Measurements from ENCODE around the gene LAGE3. TPM values are rescaled to one million over a fixed set of nuclear protein-coding genes. Genes with fewer than 3 reads are reported as not detected.

Gene LAGE3
- total RNA-seq, 2 experiments from 2014 or later, result 42.3 to 42.8 TPM

- peak; percentile 41 for DNase-seq
- Mint-ChIP-seq H3K27me3 (ENCODE audit: low read depth) (no peaks in the 10 kb centered on the region), H3K9me3 (no peaks in the 10 kb centered on the region), H3K36me3 (ENCODE audit: low read depth) (no peaks in the 10 kb centered on the region), H3K4me1 (ENCODE audit: low read depth) (peaks cover 12% of the 10 kb centered on the region), H3K4me3 (peak within 1 kb of the TSS; percentile 91), H3K27ac (peak within 1 kb of the TSS; percentile 63)
- CTCF ChIA-PET, result no interaction called here
- intact Hi-C loops (cut with micrococcal nuclease), result loop anchor here (2.0 kb wide), 1 partner anchor 20 kb away; the partner anchor contains the start of gene LAGE3
Measured at GRCh38 chrX:154458116-154458953, 20.7 kb downstream of the LAGE3 start, which contains the start of gene PLXNA3. Gene PLXNA3 (plus strand): TSS chrX:154458281. CDS start chrX:154460184, 1,903 bp downstream.

- Mint-ChIP-seq H3K4me1 (ENCODE audit: low read depth) (peaks cover 12% of the 10 kb centered on the region), H3K36me3 (ENCODE audit: low read depth) (peaks cover 2% of the 10 kb centered on the region), H3K27ac (peak overlapping the region; percentile 63), H3K4me3 (peak overlapping the region; percentile 91), H3K27me3 (ENCODE audit: low read depth) (no peaks in the 10 kb centered on the region), H3K9me3 (no peaks in the 10 kb centered on the region)
- CTCF ChIA-PET, result no interaction called here
- intact Hi-C loops (cut with micrococcal nuclease), result loop anchor here (2.0 kb wide), 1 partner anchor 21 kb away; the partner anchor contains the start of gene LAGE3
- DNase-seq, result peak; percentile 40
Measured at GRCh38 chrX:154457491-154458115, 21.5 kb downstream of the LAGE3 start.

GRCh38 chrX:154452823-154453222 lies 26.3 kb downstream of the LAGE3 start:
- no peak for DNase-seq
- Mint-ChIP-seq H3K27me3 (ENCODE audit: low read depth) (no peaks in the 10 kb centered on the region), H3K4me3 (no peak overlapping the region), H3K36me3 (ENCODE audit: low read depth) (peaks cover 3% of the 10 kb centered on the region), H3K4me1 (ENCODE audit: low read depth) (peaks cover 4% of the 10 kb centered on the region), H3K27ac (no peak overlapping the region), H3K9me3 (no peaks in the 10 kb centered on the region)
- CTCF ChIA-PET, result interaction anchor here (1.0 kb wide), 1 partner anchor 79 kb away, joined by 3 read pairs; no protein-coding TSS in a partner anchor
- intact Hi-C loops (cut with micrococcal nuclease), result no loop called here

GRCh38 chrX:154450312-154450711 lies 28.8 kb downstream of the LAGE3 start:
- H3K9me3 Mint-ChIP-seq, result no peaks in the 10 kb centered on the region
- H3K4me3 Mint-ChIP-seq, result no peak overlapping the region
- CTCF ChIA-PET, result interaction anchor here (0.6 kb wide), 1 partner anchor 633 kb away, joined by 3 read pairs; no protein-coding TSS in a partner anchor
- peaks cover 11% of the 10 kb centered on the region for H3K36me3 Mint-ChIP-seq (ENCODE audit: low read depth)
- no peak for DNase-seq
- peaks cover 1% of the 10 kb centered on the region for H3K4me1 Mint-ChIP-seq (ENCODE audit: low read depth)
- H3K27ac Mint-ChIP-seq, result no peak overlapping the region
- intact Hi-C loops (cut with micrococcal nuclease), result no loop called here
- no peaks in the 10 kb centered on the region for H3K27me3 Mint-ChIP-seq (ENCODE audit: low read depth)

GRCh38 chrX:154449618-154450017 lies 29.5 kb downstream of the LAGE3 start:
- Mint-ChIP-seq H3K4me1 (ENCODE audit: low read depth) (peaks cover 1% of the 10 kb centered on the region), H3K27ac (no peak overlapping the region), H3K36me3 (ENCODE audit: low read depth) (peaks cover 11% of the 10 kb centered on the region), H3K4me3 (no peak overlapping the region), H3K9me3 (no peaks in the 10 kb centered on the region), H3K27me3 (ENCODE audit: low read depth) (no peaks in the 10 kb centered on the region)
- intact Hi-C loops (cut with micrococcal nuclease), result no loop called here
- CTCF ChIA-PET, result no interaction called here
- no peak for DNase-seq

GRCh38 chrX:154448484-154448883 lies 30.6 kb downstream of the LAGE3 start:
- H3K27me3 Mint-ChIP-seq (ENCODE audit: low read depth), result no peaks in the 10 kb centered on the region
- no peak overlapping the region for H3K27ac Mint-ChIP-seq
- DNase-seq, result no peak
- H3K4me1 Mint-ChIP-seq (ENCODE audit: low read depth), result peaks cover 1% of the 10 kb centered on the region
- CTCF ChIA-PET, result no interaction called here
- H3K9me3 Mint-ChIP-seq, result no peaks in the 10 kb centered on the region
- intact Hi-C loops (cut with micrococcal nuclease), result no loop called here
- no peak overlapping the region for H3K4me3 Mint-ChIP-seq
- H3K36me3 Mint-ChIP-seq (ENCODE audit: low read depth), result peaks cover 11% of the 10 kb centered on the region

- peaks cover 1% of the 10 kb centered on the region for H3K4me1 Mint-ChIP-seq (ENCODE audit: low read depth)
- DNase-seq, result no peak
- CTCF ChIA-PET, result no interaction called here
- H3K27ac Mint-ChIP-seq, result no peak overlapping the region
- peaks cover 9% of the 10 kb centered on the region for H3K36me3 Mint-ChIP-seq (ENCODE audit: low read depth)
- no peak overlapping the region for H3K4me3 Mint-ChIP-seq
- H3K9me3 Mint-ChIP-seq, result no peaks in the 10 kb centered on the region
- intact Hi-C loops (cut with micrococcal nuclease), result no loop called here
- H3K27me3 Mint-ChIP-seq (ENCODE audit: low read depth), result no peaks in the 10 kb centered on the region
Measured at GRCh38 chrX:154446430-154446829, 32.7 kb downstream of the LAGE3 start.

GRCh38 chrX:154445776-154446175 lies 33.3 kb downstream of the LAGE3 start:
- intact Hi-C loops (cut with micrococcal nuclease), result no loop called here
- Mint-ChIP-seq H3K36me3 (ENCODE audit: low read depth) (peaks cover 9% of the 10 kb centered on the region), H3K4me3 (peak overlapping the region; percentile 29), H3K27me3 (ENCODE audit: low read depth) (no peaks in the 10 kb centered on the region), H3K4me1 (ENCODE audit: low read depth) (peaks cover 5% of the 10 kb centered on the region), H3K27ac (no peak overlapping the region), H3K9me3 (no peaks in the 10 kb centered on the region)
- DNase-seq, result no peak
- CTCF ChIA-PET, result no interaction called here

- H3K27me3 Mint-ChIP-seq (ENCODE audit: low read depth), result no peaks in the 10 kb centered on the region
- DNase-seq, result no peak
- intact Hi-C loops (cut with micrococcal nuclease), result loop anchor here (5.0 kb wide), 2 partner anchors 32 to 48 kb away; partner anchors contain the start of genes LAGE3 and RPL10
- H3K4me1 Mint-ChIP-seq (ENCODE audit: low read depth), result peaks cover 9% of the 10 kb centered on the region
- H3K36me3 Mint-ChIP-seq (ENCODE audit: low read depth), result peaks cover 8% of the 10 kb centered on the region
- CTCF ChIA-PET, result no interaction called here
- no peaks in the 10 kb centered on the region for H3K9me3 Mint-ChIP-seq
- H3K27ac Mint-ChIP-seq, result no peak overlapping the region
- peak overlapping the region; percentile 38 for H3K4me3 Mint-ChIP-seq
Measured at GRCh38 chrX:154444755-154445246, 34.3 kb downstream of the LAGE3 start.

GRCh38 chrX:154443992-154444754 lies 34.9 kb downstream of the LAGE3 start, which contains the start of gene FAM50A:
Gene FAM50A (plus strand): TSS chrX:154444141. CDS start chrX:154444236, 95 bp downstream.
- Mint-ChIP-seq H3K27me3 (ENCODE audit: low read depth) (no peaks in the 10 kb centered on the region), H3K4me3 (peak within 1 kb of the TSS; percentile 67), H3K27ac (peak within 1 kb of the TSS; percentile 30), H3K36me3 (ENCODE audit: low read depth) (peaks cover 8% of the 10 kb centered on the region), H3K4me1 (ENCODE audit: low read depth) (peaks cover 9% of the 10 kb centered on the region), H3K9me3 (no peaks in the 10 kb centered on the region)
- intact Hi-C loops (cut with micrococcal nuclease), result loop anchor here (5.0 kb wide), 2 partner anchors 33 to 47 kb away; partner anchors contain the start of genes LAGE3 and RPL10
- DNase-seq, result peak; percentile 65
- CTCF ChIA-PET, result interaction anchor here (1.1 kb wide), 1 partner anchor 83 kb away, joined by 4 read pairs; no protein-coding TSS in a partner anchor

- peak overlapping the region; percentile 30 for H3K27ac Mint-ChIP-seq
- no peaks in the 10 kb centered on the region for H3K27me3 Mint-ChIP-seq (ENCODE audit: low read depth)
- peaks cover 13% of the 10 kb centered on the region for H3K4me1 Mint-ChIP-seq (ENCODE audit: low read depth)
- H3K9me3 Mint-ChIP-seq, result no peaks in the 10 kb centered on the region
- DNase-seq, result no peak
- H3K4me3 Mint-ChIP-seq, result peak overlapping the region; percentile 65
- H3K36me3 Mint-ChIP-seq (ENCODE audit: low read depth), result peaks cover 8% of the 10 kb centered on the region
- CTCF ChIA-PET, result interaction anchor here (1.1 kb wide), 1 partner anchor 83 kb away, joined by 4 read pairs; no protein-coding TSS in a partner anchor
- intact Hi-C loops (cut with micrococcal nuclease), result loop anchor here (5.0 kb wide), 2 partner anchors 34 to 46 kb away; partner anchors contain the start of genes LAGE3 and RPL10
Measured at GRCh38 chrX:154443479-154443910, 35.6 kb downstream of the LAGE3 start.
